Measurements from ENCODE around the gene SP8. TPM values are rescaled to one million over a fixed set of nuclear protein-coding genes. Genes with fewer than 3 reads are reported as not detected.

SP8 gene
- total RNA-seq, 1 donor from 2014 or later, result 33.7 TPM

GRCh38 chr7:20793694-20794394 is 7.2 kb upstream of the SP8 start:
- Mint-ChIP-seq H3K27me3 (ENCODE audit: low read depth) (peaks cover 91% of the 10 kb centered on the region), H3K36me3 (ENCODE audit: low read depth) (no peaks in the 10 kb centered on the region), H3K9me3 (no peaks in the 10 kb centered on the region), H3K27ac (ENCODE audit: unreplicated experiment) (no peak overlapping the region), H3K4me1 (peaks cover 64% of the 10 kb centered on the region), H3K4me3 (peak overlapping the region; percentile 78)
- no peak for DNase-seq (ENCODE audit: low read depth, low spot score)
- TF ChIP-seq, protein P1, sequence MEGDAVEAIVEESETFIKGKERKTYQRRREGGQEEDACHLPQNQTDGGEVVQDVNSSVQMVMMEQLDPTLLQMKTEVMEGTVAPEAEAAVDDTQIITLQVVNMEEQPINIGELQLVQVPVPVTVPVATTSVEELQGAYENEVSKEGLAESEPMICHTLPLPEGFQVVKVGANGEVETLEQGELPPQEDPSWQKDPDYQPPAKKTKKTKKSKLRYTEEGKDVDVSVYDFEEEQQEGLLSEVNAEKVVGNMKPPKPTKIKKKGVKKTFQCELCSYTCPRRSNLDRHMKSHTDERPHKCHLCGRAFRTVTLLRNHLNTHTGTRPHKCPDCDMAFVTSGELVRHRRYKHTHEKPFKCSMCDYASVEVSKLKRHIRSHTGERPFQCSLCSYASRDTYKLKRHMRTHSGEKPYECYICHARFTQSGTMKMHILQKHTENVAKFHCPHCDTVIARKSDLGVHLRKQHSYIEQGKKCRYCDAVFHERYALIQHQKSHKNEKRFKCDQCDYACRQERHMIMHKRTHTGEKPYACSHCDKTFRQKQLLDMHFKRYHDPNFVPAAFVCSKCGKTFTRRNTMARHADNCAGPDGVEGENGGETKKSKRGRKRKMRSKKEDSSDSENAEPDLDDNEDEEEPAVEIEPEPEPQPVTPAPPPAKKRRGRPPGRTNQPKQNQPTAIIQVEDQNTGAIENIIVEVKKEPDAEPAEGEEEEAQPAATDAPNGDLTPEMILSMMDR (conservative IDR thresholded peaks at IDR 0.05), result no peak

GRCh38 chr7:20793248-20793647 is 6.6 kb upstream of the SP8 start:
- Mint-ChIP-seq H3K4me1 (peaks cover 66% of the 10 kb centered on the region), H3K4me3 (peak overlapping the region; percentile 78), H3K9me3 (no peaks in the 10 kb centered on the region), H3K36me3 (ENCODE audit: low read depth) (no peaks in the 10 kb centered on the region), H3K27ac (ENCODE audit: unreplicated experiment) (no peak overlapping the region), H3K27me3 (ENCODE audit: low read depth) (peaks cover 93% of the 10 kb centered on the region)
- DNase-seq (ENCODE audit: low read depth, low spot score), result no peak
- TF ChIP-seq, protein P1 (conservative IDR thresholded peaks at IDR 0.05), result no peak

DNA sequence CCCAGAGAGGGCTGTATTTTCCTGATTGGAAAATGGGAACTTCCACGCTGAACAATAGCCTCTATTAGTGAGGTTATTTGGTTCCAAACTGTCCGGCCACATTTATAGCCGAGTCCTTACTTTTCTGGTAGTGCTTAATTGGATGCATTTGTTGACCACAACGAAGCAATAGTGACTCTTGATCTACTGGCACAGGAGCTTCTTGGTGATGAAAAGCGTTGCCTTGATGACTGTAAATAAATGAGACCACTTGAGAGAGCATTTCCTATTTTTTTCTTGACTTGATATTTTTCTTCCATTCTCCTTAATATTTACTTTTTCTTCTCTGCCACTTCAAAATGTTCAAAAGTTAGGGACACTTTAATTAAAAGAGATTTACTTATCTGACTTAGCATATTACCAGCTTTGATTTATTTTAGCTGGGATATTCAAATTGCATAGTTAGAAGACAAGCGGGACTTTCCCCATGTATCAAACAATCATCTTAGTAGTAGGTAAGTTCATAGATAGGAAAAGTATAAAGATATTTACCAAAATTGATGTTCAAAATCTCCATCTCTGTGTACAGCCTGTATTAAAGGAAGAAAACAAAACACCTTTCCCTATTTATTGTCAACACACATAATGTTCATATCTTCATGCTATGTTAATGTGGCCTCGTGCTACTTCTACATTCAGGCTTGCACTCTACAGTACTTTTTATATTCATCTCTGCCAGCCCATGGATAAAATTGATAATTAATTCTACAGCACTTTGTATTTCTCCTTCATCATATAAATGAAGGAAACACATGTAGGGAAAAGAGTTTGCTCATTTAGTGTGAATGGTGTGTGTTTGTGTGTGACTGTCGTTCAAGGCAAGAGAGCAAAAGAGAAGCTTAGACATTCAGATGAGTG is 5.1 kb upstream of the SP8 start:
- Mint-ChIP-seq H3K27ac (ENCODE audit: unreplicated experiment) (no peak overlapping the region), H3K4me3 (peak overlapping the region; percentile 84)

DNA sequence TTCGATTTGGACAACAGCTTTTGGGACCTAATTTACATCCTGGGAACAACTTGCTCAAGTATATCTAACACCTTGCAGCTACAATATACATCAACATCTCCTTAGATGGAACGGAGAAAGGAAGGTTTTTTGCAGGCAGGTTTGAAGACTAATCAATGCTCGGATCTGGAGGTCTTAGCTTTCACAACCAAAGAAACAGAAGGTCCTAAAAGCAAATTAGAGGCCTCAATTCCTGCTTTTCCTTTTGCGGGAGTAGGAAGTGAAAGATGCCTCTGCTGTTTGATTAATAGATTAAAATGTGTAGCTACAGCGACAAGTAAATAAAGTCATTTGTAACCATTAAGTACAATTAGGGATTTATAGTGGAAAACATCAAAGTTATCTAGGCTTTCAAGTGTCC is 3.7 kb upstream of the SP8 start:
- peak overlapping the region; percentile 39 for H3K4me3 Mint-ChIP-seq
- H3K4me1 Mint-ChIP-seq, result peaks cover 69% of the 10 kb centered on the region
- no peak for DNase-seq (ENCODE audit: low read depth, low spot score)
- H3K9me3 Mint-ChIP-seq, result no peaks in the 10 kb centered on the region
- H3K36me3 Mint-ChIP-seq (ENCODE audit: low read depth), result peaks cover 5% of the 10 kb centered on the region
- no peak overlapping the region for H3K27ac Mint-ChIP-seq (ENCODE audit: unreplicated experiment)
- H3K27me3 Mint-ChIP-seq (ENCODE audit: low read depth), result peaks cover 97% of the 10 kb centered on the region
- TF ChIP-seq, protein P1 (conservative IDR thresholded peaks at IDR 0.05), result no peak

More for the DNA sequence above, 5.1 kb upstream of the SP8 start:
- Mint-ChIP-seq H3K36me3 (ENCODE audit: low read depth) (no peaks in the 10 kb centered on the region), H3K27me3 (ENCODE audit: low read depth) (peaks cover 97% of the 10 kb centered on the region), H3K9me3 (no peaks in the 10 kb centered on the region), H3K4me1 (peaks cover 72% of the 10 kb centered on the region)
- TF ChIP-seq, protein P1 (conservative IDR thresholded peaks at IDR 0.05), result no peak
- DNase-seq (ENCODE audit: low read depth, low spot score), result no peak

DNA sequence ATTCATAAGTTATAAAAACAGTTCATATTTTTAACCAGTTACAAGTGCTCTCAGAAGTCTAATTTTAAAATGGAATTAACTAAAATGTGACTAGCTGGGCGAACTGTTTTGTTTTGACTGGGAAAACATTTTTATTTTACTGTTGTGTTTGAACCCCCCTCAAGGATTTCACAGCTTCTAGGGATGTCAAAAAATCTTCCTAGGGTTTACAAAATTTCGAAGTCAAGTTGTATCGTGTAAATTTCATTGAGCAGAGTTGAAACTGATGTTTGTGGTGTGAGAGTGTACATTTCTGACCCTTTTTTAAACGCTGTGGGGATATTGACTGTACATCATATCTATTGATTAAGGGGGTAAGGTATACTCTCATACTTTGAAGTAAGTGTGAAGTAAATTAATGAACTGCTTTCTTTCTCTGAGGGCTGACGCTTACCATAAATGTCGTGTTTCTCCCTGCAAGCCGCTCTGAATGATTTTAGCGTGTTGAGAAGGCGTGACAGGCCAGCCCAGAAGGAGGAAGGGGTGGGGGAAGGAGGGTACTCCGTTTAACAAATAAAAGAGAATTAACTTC is 1.8 kb upstream of the SP8 start:
- Mint-ChIP-seq H3K4me1 (peaks cover 66% of the 10 kb centered on the region), H3K27me3 (ENCODE audit: low read depth) (peaks cover 86% of the 10 kb centered on the region), H3K9me3 (no peaks in the 10 kb centered on the region), H3K4me3 (peak overlapping the region; percentile 95), H3K27ac (ENCODE audit: unreplicated experiment) (no peak overlapping the region), H3K36me3 (ENCODE audit: low read depth) (peaks cover 8% of the 10 kb centered on the region)
- no peak for DNase-seq (ENCODE audit: low read depth, low spot score)
- TF ChIP-seq, protein P1 (conservative IDR thresholded peaks at IDR 0.05), result no peak
